ENCODE results near the gene PLXDC1.

DNA sequence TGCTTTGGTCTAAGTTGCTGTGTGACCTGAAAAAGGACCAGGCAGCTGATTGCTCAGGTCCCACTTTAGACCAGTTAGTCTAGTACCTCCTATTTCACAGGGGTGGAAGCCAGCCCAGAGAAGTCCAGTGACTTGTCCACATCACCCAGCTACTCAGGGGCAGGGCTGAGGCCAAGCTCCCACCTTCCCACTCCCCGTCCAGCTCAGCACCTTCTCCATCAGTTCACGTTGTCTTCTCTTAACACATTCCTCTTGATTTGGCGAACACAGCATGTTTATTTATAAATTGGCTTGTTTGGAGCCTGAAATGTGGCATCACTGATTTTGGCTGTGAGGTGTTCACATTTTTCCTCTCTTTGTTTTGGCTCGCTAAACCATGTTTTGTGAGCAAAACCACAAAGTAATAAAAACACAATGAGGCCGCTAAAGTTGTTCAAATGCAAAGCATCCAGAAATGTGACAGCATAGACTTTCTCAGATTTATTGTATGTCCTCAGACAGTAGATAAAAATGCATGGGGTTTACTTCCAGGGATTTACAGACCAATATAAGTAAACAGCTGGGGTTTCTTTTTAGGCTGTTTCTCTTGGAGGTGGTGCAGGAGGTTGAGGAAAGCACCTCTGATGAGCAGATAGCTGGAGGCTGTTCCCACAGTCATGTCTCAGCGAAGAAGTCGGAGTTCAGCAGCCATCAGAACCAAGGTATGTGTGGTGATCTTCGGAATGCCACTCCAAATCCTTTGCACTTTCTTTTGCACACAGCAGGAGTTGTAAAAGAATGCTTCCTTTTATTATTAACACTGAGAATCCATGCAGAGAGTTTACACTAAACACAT lies 88.4 kb downstream of the PLXDC1 start:
- no peak for TF ChIP-seq EP300 (IDR thresholded peaks at IDR 0.05; ENCODE audit: borderline replicate concordance)
- TF ChIP-seq NFIC (IDR thresholded peaks at IDR 0.05): no peak
